Measurements from ENCODE around the gene CRYBB3.
"Not testable (repeated sequence)": the region's sequence is repeated elsewhere in the genome, so short reads cannot be mapped to it uniquely, and the experiment has no call there.

The CRYBB3 gene

DNA sequence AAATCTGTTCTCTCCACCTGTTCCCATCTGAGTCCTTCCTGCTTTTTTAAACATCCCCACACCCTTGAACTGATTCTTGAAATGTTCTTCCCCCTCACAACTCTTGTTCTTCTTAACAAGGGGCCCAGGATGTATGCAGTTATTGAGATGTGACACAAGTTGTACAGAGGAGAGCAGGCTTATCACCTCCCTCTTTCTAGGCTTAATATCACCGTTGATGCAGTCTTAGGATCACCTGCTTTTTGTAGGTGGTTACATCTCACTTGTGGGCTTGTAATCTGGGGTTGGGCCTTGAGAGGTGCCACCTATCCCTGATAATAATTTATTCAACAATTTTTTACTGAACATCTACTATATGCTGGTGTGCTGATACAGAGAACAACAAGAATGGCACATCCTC is 6.2 kb downstream of the CRYBB3 start:
- no peak for DNase-seq (ENCODE audit: low read depth in 2 of 2)

DNA sequence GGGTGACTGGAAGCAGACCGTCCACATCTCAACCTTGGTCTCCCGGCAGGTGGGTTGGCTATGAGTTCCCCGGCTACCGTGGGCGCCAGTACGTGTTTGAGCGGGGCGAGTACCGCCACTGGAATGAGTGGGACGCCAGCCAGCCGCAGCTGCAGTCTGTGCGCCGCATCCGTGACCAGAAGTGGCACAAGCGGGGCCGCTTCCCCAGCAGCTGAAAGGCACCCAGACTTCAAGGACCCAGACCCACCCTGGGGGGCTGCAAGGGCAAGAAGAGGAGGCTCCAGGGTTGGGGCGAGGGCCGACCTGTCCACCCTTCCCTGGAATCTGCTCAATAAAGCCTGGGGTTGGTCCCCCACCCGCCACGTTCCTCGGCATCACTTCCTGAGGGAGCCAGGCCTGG is 7.3 kb downstream of the CRYBB3 start:
- DNase-seq (ENCODE audit: low read depth in 2 of 2), result no peak

DNA sequence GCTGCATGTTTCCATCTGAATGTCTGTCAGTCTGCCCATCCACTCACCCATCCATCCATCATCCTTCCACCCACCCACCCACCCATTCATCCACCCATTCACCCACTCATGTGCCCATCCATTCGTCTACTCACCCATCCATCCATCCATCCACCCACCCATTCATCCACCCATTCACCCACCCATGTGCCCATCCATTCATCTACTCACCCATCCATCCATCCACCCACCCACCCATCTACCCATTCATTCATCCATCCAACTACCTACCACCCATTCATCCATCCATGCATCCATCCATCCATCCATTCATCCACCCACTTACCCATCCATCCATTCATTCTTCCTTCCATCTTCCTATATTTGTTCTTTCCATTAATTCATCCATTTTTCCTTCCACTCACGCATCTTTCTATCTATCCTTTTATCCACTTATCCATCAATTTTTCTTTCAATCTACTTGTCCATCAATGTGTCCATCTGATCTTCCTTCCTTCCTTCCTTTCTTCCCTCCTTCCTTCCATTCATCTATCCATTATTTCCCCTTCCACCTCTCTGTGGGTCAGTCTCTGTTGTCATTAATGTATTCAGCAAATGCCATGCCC is 8.0 kb downstream of the CRYBB3 start:
- no peak for DNase-seq (ENCODE audit: low read depth in 2 of 2)

DNA sequence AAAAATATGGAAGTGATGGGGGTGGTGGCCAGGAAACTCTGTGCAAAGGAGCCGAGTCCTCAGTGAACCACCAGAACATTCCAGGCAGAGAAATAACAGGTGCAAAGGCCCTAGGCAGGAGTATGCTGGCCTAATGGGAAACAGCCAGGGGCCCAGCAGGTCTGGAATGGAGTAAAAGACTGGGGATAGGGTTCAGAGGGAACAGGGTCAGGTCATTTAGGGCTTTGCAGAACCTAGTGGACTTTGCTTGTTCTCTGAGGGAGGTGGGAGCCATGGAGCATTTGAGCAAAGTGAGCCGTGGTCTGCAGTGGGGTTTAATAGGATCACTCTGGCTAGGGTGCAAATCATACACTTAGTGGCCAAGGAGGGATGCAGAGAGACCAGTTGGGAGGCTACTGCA is 8.7 kb downstream of the CRYBB3 start:
- DNase-seq (ENCODE audit: low read depth in 2 of 2), result no peak

DNA sequence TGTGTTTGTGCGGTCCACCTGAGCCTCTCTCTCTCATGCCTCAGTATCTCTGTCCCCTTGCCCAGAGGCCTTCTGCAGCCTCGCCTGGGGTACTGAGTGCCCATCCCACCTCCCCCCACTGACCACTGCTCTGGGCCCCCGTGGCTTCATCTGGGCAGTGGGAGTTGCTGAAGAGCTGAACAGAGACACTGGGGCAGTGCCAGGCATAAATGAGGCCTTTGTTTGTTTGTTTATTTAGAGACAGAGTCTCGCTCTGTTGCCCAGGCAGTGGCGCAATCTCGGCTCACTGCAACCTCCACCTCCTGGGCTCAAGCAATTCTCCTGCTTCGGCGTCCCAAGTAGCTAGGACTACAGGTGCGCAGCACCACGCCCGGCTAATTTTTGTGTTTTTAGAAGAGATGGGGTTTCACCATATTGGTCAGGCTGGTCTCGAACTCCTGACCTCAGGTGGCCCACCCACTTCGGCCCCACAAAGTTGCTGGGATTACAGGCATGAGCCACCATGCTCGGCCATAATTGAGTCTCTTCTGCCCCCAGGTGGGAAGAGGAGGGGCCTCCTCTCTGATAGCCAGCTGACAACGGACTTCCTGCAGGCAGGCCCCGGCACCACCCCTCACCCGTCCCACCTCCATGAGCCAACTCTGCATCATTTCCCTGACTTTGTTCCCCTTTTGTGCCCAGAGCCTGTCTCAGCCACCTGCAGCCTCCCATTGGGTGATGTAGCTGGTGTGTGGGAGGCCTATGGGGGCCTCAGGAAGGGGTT is 9.3 kb downstream of the CRYBB3 start:
- DNase-seq (ENCODE audit: low read depth in 2 of 2), result no peak

DNA sequence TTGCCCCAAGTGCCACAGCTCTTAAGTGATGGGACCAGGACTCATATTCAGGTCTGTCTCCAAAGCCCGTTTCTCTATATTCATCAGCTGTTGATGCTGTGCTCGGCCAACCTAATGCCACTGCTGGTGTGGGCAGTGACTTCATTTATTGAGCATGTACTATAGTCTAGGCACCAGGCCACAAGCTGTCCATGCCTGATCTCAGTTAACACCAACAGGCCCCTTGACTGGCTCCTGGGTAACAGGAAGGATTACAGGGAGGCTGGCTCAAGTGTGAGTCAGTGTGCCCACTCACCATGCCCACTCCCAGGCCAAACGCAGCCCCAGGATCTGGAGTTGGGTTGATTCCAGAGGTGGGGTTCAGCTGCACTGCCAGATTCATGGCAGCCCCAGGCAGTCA is 11.1 kb downstream of the CRYBB3 start:
- DNase-seq (ENCODE audit: low read depth in 2 of 2), result no peak

DNA sequence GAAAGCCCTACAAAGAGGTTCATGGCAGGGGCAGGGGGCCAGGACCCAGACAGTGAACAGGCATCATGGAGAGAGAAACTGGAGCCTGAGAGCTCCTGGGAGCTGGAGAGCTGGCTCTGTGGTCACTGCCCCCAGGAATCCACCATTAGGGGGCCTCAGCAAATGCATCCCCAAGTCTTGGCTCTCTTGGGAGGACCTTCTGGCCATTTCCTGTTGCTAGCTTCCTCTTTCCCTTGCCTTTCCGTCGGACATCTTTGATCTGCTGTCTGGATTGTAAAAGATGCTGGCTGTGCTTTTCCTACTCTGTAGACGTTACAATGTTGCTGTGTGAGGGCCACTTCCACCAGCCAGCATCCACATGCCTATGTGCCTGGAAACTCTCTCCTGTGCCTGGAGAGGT is 12.7 kb downstream of the CRYBB3 start:
- no peak for DNase-seq (ENCODE audit: low read depth in 2 of 2)

DNA sequence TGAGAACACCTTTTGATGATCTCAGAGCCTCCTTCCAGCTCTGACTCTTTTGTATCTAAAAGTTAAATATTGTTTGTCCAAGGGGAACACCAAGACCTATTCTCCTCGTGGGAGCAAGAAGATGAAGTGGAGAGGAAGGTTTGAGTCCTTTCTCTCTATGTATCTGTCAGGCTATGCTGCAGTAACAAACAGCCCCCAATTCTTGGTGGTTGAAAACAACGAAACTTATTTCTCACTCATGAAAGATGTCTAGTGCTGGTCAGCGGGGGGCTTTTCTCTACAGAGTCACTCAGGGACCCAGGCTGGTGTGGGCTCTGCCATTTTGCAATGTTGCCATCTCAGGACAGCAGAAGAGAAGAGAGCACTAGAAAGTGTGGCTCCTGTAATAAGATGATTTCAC is 13.6 kb downstream of the CRYBB3 start:
- DNase-seq (ENCODE audit: low read depth in 2 of 2), result no peak

DNA sequence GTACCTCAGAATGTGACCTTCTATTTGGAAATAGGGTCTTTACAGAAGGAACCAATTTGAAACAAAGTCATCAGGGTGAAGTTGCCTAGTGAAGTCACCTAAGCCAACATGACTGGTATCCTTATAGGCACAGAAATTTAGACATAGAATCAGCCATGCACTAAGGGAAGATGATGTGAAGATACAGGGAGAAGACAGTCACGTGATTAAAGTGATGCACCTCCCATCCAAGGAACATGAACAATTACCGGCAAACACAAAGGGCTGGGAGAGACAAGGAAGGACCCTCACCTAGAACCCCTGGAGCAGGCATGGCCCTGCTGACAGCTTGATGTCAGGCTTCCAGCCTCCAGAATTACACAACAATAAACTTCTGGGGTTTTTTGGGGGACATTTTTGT is 16.6 kb downstream of the CRYBB3 start:
- no peak for DNase-seq (ENCODE audit: low read depth in 2 of 2)

DNA sequence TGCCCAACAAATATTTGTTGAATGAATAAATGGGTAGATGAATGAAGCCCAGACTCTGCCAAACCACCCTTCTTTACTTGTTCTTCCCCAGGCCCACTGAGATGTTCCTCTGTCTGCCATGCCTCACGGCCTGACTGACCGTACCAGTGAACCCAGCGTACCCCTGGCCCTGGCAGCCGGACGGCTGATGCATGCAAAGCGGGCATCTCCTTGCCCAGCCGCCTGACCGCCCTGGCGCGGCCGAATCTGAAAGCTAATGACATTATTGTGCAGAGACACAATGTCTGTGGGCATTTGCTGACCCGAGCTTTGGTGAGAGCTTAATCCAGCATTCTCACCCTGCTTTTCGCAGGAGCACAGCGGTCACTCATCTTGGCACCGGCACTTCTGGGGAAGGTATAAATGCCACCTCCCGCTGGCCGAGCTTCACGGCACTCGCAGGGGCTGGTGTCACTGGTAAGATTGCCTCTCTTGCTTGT is 19.6 kb downstream of the CRYBB3 start, which contains the start of gene CRYBB2:
CRYBB2 (plus strand) TSS at position 429 of the 479 bp plus-strand sequence. CDS start 1,791 bp downstream, outside the sequence.
- DNase-seq (ENCODE audit: low read depth in 2 of 2), result no peak

DNA sequence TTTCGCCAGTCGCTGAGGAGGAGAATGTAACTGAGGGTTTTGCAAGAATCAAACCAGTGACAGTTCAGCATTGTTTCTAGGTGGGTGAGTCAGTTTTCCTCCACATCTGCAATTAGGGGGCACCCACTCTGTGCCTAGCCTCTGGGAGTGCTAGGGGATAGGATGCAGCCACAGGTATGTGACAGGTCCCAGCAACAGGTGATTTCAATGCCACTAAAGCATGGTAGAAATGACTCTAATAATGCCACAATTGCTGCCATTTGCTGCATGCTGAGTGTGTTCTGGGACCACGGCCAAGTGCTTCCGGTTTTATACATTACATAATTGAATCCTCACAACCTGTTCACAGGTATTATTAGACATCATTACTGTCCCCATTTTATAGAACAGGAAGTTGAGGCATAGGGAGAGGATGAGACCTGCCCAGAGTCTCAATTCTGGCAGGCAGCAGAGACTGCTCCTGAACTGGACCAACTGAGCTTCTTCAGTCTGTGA is 20.3 kb downstream of the CRYBB3 start:
- DNase-seq (ENCODE audit: low read depth in 2 of 2), result no peak

DNA sequence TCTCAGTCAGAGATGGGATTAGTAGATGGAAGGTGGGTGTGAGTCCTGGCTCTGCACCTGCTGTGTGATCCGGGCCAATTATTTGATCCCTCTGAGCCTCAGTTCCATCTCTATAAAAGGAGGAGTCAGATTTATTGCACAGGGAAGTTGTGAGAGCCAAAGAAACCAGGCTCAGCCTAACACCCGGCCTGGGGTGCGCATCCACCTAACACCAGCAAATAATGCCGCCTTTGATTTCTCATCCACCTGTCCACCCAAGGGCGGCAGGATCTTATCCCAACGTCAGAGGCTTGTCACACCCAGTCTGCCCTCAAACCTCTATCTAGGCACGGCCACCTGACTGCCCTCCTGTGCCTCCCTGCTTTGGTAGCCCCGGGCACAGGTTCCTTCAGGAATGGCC is 22.1 kb downstream of the CRYBB3 start:
- no peak for DNase-seq (ENCODE audit: low read depth in 2 of 2)

DNA sequence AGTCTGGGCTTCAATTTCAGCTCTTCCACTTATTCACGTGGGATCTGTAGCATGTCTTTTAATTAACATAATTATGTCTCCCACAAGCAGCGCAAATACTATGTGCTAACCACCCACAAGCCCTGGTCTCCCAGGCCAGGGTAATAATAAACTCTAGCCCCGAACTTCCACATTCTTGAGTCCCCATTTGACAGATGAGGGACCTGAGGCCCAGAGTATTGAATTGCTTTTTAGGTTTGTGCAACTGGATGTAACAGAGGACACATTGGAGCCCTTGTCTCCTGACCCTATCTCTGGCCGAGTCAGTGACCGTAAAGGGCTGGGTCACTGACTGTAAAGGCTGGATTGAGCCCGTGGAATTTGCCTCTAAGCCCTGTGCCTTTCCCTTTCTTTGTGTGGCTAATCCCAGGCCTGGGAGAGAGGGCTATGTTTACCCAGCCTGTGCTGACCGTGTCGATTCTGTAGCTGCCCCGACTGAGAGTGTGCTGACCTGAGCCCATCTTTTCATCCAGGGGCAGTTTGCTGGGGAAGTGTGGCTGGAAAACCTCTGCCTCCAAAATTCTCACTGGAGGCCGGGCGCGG is 23.7 kb downstream of the CRYBB3 start:
- DNase-seq (ENCODE audit: low read depth in 2 of 2), result no peak

DNA sequence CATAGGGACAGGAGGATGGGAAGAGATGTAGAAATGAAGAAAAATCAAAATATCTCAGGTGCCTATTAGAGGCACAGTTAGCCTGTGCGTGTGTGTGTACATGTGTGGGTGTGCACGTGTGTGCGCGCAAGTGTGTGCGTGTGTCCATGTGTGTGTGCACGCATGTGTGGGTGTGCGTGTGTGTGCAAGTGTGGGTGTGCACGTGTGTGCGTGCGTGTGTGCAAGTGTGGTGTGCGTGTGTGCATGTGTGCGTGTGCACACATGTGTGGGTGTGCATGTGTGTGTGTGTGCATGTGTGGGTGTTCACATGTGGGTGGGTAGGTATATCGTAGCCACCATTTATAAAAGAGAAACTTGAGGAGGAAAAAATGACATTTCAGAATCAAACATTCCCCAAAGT is 29.2 kb downstream of the CRYBB3 start:
- no peak for DNase-seq (ENCODE audit: low read depth in 2 of 2)

DNA sequence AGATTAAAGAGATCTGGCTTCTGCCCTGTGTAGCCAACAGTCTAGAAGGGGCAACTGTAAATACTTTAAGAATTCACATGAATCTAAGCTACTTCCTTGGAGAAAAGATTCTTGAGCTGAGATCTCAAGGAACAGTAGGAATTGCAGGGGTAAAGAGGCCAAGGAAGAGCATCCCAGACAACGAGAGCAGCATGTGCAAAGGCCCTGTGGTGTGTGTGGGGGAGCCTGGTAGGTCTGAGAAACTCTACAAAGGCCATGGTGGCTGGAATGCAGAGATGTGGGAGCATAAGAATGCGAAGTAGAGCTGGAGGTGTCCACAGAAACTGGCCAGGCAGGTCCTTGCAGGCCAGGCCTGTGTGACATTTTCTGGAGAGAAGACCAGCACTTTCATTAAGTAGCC is 31.1 kb downstream of the CRYBB3 start:
- not testable (repeated sequence) for DNase-seq (ENCODE audit: low read depth in 2 of 2)

DNA sequence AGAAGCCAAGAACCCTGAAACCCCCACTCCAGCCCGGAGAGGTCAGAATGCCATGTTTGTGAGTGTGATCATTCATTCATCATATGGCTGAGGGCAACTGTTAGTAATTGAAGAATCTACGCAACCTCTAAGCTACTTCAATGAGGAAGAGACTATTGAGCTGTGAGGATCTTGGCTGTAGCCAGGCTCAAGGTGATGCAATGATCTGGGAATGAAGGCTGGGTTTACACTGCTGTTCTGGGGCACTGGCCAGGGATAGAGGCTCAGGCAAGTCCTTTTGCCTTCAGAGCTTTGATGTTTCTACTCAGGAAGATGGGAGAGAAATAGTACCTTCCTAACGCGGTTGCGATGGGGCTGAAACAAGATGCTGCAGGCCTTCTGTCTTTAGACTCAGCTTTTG is 32.6 kb downstream of the CRYBB3 start:
- no peak for DNase-seq (ENCODE audit: low read depth in 2 of 2)

DNA sequence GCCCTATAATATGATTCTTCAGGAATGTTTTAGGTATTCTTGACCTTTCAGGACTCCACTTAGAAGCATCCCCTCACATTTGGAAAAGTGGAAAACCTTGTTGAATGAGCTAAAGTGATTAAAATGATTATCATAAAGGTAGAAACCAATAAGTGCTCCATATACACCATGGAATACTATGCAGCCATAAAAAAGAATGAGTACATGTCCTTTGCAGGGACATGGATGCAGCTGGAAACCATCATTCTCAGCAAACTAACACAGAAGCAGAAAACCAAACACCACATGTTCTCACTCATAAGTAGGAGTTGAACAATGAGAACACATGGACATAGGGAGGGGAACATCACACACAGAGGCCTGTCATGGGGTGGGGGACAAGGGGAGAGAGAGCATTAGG is 34.0 kb downstream of the CRYBB3 start:
- not testable (repeated sequence) for DNase-seq (ENCODE audit: low read depth in 2 of 2)

DNA sequence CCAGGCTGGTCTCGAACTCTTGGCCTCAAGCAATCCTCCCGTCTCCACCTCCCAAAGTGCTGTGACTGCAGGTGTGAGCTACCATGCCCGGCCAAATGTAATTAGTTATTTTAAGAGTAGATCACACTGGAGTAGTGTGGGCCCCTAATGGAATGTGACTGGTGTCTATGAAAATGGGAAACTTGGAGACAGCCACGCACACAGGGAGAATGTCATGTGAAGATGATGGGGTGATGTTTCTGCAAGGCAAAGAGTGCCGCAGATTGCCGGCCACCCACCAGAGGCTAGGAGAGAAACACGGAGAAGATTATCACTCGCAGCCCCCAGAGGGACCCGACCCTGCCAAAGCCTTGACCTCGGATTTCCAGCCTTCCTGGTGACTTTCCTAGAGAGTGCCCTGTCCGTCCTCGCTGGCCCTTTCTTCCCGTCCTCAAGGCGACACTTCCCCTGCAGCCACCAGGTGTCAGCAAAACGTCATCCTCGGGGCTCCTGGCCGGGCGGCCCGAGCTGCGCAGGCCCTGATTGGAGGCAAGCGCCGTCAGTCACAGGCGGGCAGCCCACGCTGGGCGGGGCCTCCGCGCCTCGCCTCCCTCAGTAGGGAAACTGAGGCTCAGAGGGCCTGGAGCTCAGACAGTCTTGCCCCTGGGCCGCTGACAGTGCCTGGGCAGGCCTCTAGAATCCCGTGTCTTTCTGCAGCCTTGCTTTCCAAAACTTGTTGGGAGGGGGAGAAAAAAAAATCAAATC is 36.1 kb downstream of the CRYBB3 start:
- peak; percentile 10 to 55 for DNase-seq (ENCODE audit: low read depth in 2 of 2)

DNA sequence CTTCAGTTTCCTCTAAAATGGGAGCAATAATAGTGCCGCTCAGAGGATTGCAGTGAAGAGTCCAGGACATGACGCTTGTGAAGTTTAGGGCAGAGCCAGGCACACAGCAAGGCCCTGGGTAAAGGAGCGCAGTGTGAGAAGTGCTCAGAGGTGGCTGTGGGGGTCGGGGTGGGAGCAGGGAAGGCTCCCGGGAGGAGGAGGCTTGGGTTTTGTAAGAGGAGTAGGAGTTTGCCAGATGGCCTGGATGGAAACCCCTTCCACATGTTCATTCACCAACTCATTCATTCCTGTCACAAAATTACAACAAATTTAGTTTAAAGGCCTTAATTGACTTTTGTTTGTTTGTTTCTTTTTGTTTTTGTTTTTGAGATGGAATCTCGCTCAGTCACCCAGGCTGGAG is 36.8 kb downstream of the CRYBB3 start:
- no peak for DNase-seq (ENCODE audit: low read depth in 2 of 2)

DNA sequence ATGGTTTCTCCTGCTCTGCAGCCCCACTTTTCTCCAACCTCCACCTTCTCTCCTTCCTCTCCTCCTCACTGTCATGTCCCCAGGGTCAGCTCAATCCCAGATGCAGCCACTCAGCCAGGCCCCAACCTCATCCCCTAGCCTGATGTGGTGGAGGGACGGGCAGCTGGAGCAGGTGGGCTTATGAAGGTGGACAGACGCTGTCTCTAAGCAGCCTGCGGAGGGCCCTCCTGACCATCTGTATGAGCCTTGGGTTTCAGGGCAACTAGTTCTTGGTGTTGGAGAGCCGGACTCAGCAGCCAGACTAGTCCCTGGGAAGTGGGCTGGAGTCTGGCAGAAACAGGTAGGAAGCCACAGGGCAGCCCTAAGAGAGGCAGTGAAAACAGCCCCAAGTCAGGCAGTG is 37.8 kb downstream of the CRYBB3 start:
- DNase-seq (ENCODE audit: low read depth in 2 of 2), result no peak

DNA sequence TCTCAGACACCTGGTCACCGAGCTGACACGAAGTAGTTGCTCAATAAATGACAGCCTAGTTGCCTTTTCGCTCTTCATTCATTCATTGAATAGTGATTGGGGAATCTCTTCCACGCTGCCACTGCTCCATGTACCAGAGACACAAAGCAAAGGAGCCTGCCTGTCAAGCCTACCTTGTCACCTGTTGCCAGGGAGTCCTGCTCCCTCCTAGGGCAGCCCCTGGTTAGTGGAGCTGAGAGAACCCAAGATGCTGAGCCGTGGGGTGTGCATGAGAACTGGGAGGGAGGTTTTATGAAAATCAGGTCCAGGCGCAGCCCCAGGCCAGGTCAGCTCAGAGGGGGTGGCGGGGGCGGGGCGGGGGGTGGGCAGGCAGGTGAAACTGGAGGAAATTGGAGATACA is 38.4 kb downstream of the CRYBB3 start:
- DNase-seq (ENCODE audit: low read depth in 2 of 2), result not testable (repeated sequence)

DNA sequence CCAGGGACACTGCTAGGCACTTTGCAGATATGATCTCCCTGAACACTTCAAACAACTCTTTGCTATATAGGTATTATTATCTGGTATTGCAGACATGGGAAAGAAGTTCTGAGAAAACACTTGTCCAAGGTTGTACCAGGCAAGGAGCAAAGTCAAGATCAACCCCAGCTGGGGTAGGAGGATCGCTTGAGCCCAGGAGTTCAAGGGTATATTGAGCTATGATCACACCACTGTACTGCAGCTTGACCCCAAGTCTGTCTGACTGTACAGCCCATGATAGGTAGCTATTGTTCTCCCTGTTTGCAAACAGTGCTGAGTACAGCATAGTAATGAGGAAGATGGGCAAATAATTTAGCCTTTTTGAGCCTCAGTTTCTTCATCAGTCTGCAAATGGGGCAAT is 55.5 kb downstream of the CRYBB3 start:
- DNase-seq (ENCODE audit: low read depth in 2 of 2), result not testable (repeated sequence)

Measured in stimulated activated CD4-positive, alpha-beta T cell treated with anti-CD3 and anti-CD28 coated beads, Interleukin-1b, Interleukin-23, amount 100 ng/mL, for 4 hours (primary cell).